Measurements from ENCODE around the gene SLC25A47.

The SLC25A47 gene

GRCh38 chr14:100359111-100359510 is 36.0 kb downstream of the SLC25A47 start:
- no peaks in the 10 kb centered on the region for H3K9me2 ChIP-seq (ENCODE audit: low read depth, low read length)
- no peaks in the 10 kb centered on the region for H3K79me2 ChIP-seq (ENCODE audit: insufficient read depth, low read length)
- no peaks in the 10 kb centered on the region for H4K20me1 ChIP-seq (ENCODE audit: insufficient read depth, low read length)
- no peaks in the 10 kb centered on the region for H3K27me3 ChIP-seq (ENCODE audit: insufficient read depth, low read length)
- no peaks in the 10 kb centered on the region for H3F3A ChIP-seq (ENCODE audit: insufficient read depth, low read length)
- no peak overlapping the region for H3K4me3 ChIP-seq (ENCODE audit: low read depth, low read length, poor library complexity, severe bottlenecking)
- H3K27ac ChIP-seq (ENCODE audit: low read depth, low read length, poor library complexity, severe bottlenecking) = no peak overlapping the region
- no peak overlapping the region for H3K4me2 ChIP-seq (ENCODE audit: low read length)
- no peak overlapping the region for H2AFZ ChIP-seq (ENCODE audit: low read length)
- no peaks in the 10 kb centered on the region for H3K4me1 ChIP-seq (ENCODE audit: insufficient read depth, low read length, severe bottlenecking)
- no peaks in the 10 kb centered on the region for H3K9me3 ChIP-seq (ENCODE audit: low read length)
- peaks cover 42% of the 10 kb centered on the region for H3K36me3 ChIP-seq (ENCODE audit: insufficient read depth, low read length)
- TF ChIP-seq CTCF (IDR thresholded peaks at IDR 0.05; ENCODE audit: low read length) (no peak), EZH2 (IDR thresholded peaks at IDR 0.05; ENCODE audit: borderline replicate concordance, low read length) (no peak)
- no peak overlapping the region for H3K9ac ChIP-seq (ENCODE audit: low read length)

- Histone ChIP-seq H3K79me2 (ENCODE audit: insufficient read depth, low read length) (no peaks in the 10 kb centered on the region), H3K27ac (ENCODE audit: low read depth, low read length, poor library complexity, severe bottlenecking) (no peak overlapping the region), H3K9me3 (ENCODE audit: low read length) (no peaks in the 10 kb centered on the region), H3K36me3 (ENCODE audit: insufficient read depth, low read length) (peaks cover 39% of the 10 kb centered on the region), H3K9me2 (ENCODE audit: low read depth, low read length) (no peaks in the 10 kb centered on the region), H3K4me3 (ENCODE audit: low read depth, low read length, poor library complexity, severe bottlenecking) (no peak overlapping the region), H3K9ac (ENCODE audit: low read length) (no peak overlapping the region), H3K27me3 (ENCODE audit: insufficient read depth, low read length) (no peaks in the 10 kb centered on the region), H4K20me1 (ENCODE audit: insufficient read depth, low read length) (no peaks in the 10 kb centered on the region), H3F3A (ENCODE audit: insufficient read depth, low read length) (no peaks in the 10 kb centered on the region), H3K4me1 (ENCODE audit: insufficient read depth, low read length, severe bottlenecking) (no peaks in the 10 kb centered on the region), H2AFZ (ENCODE audit: low read length) (no peak overlapping the region), H3K4me2 (ENCODE audit: low read length) (no peak overlapping the region)
- no peak for TF ChIP-seq EZH2 (IDR thresholded peaks at IDR 0.05; ENCODE audit: borderline replicate concordance, low read length)
- no peak for TF ChIP-seq CTCF (IDR thresholded peaks at IDR 0.05; ENCODE audit: low read length)
These were observed 36.7 kb downstream of the SLC25A47 start for GRCh38 chr14:100359881-100360280.

- Histone ChIP-seq H3K9me2 (ENCODE audit: low read depth, low read length) (no peaks in the 10 kb centered on the region), H3K27me3 (ENCODE audit: insufficient read depth, low read length) (no peaks in the 10 kb centered on the region), H3K9me3 (ENCODE audit: low read length) (no peaks in the 10 kb centered on the region), H3K4me3 (ENCODE audit: low read depth, low read length, poor library complexity, severe bottlenecking) (no peak overlapping the region), H4K20me1 (ENCODE audit: insufficient read depth, low read length) (no peaks in the 10 kb centered on the region), H3K36me3 (ENCODE audit: insufficient read depth, low read length) (peaks cover 44% of the 10 kb centered on the region), H2AFZ (ENCODE audit: low read length) (no peak overlapping the region), H3K4me2 (ENCODE audit: low read length) (no peak overlapping the region), H3K4me1 (ENCODE audit: insufficient read depth, low read length, severe bottlenecking) (no peaks in the 10 kb centered on the region), H3K79me2 (ENCODE audit: insufficient read depth, low read length) (no peaks in the 10 kb centered on the region), H3F3A (ENCODE audit: insufficient read depth, low read length) (no peaks in the 10 kb centered on the region), H3K9ac (ENCODE audit: low read length) (no peak overlapping the region), H3K27ac (ENCODE audit: low read depth, low read length, poor library complexity, severe bottlenecking) (no peak overlapping the region)
- no peak for TF ChIP-seq CTCF (IDR thresholded peaks at IDR 0.05; ENCODE audit: low read length)
- no peak for TF ChIP-seq EZH2 (IDR thresholded peaks at IDR 0.05; ENCODE audit: borderline replicate concordance, low read length)
These were observed 38.5 kb downstream of the SLC25A47 start for GRCh38 chr14:100361626-100362025.
